Activated CD4-positive, alpha-beta memory T cell treated with anti-CD3 and anti-CD28 coated beads for 36 hours (primary cell): Measurements from ENCODE around the gene IQCH. TPM values are rescaled to one million over a fixed set of nuclear protein-coding genes. Genes with fewer than 3 reads are reported as not detected.
"Not testable (repeated sequence)": the region's sequence is repeated elsewhere in the genome, so short reads cannot be mapped to it uniquely, and the experiment has no call there.

Source experiments
- CTCF ChIA-PET: fragments of 350-600 bp; sonication (Branson Sonifier 250); formaldehyde crosslinking; loops from one replicate; lab custom pipeline; 2021; ENCODE audit warnings: antibody characterized with exemption, inconsistent platforms; lab: Charles Lee
- POLR2A ChIA-PET: fragments of 350-600 bp; sonication (Branson Sonifier 250); formaldehyde crosslinking; loops from one replicate; lab custom pipeline; 2021; ENCODE audit warnings: antibody characterized with exemption; lab: Charles Lee
- DNase-seq: peaks from one replicate; pipeline ENCODE4 v3.0.0-alpha.2; 2020
- H3K27ac Mint-ChIP-seq: one replicate; pipeline ENCODE4 v1.8.0; 2021; ENCODE audit warnings: mixed read lengths
- H3K27me3 Mint-ChIP-seq: one replicate; pipeline ENCODE4 v1.8.0; 2021; ENCODE audit warnings: mixed read lengths
- H3K36me3 Mint-ChIP-seq: one replicate; pipeline ENCODE4 v1.8.0; 2021; ENCODE audit warnings: mixed read lengths
- H3K4me1 Mint-ChIP-seq: one replicate; pipeline ENCODE4 v1.8.0; 2021; ENCODE audit warnings: low read depth, mixed read lengths
- H3K4me3 Mint-ChIP-seq: one replicate; pipeline ENCODE4 v1.8.0; 2021; ENCODE audit warnings: mild to moderate bottlenecking, mixed read lengths
- H3K9me3 Mint-ChIP-seq: one replicate; pipeline ENCODE4 v1.8.0; 2021; ENCODE audit warnings: mixed read lengths
- intact Hi-C: fragments of 100-400 bp; cut with micrococcal nuclease; formaldehyde crosslinking; loops from one replicate; pipeline ENCODE4 v1.15.1; 2023
- total RNA-seq, 2 experiments: library from RNA; stranded (reverse); gene quantifications; one replicate each; pipeline ENCODE4 v1.2.3, GENCODE V29; 2021

IQCH gene
- total RNA-seq, 2 experiments from 2014 or later: 1.6 to 2.8 TPM

- peaks cover 7% of the 10 kb centered on the region for H3K9me3 Mint-ChIP-seq
- peaks cover 60% of the 10 kb centered on the region for H3K4me1 Mint-ChIP-seq
- POLR2A ChIA-PET: no interaction called here
- no peak for DNase-seq
- peaks cover 23% of the 10 kb centered on the region for H3K36me3 Mint-ChIP-seq
- H3K27ac Mint-ChIP-seq: no peak overlapping the region
- H3K27me3 Mint-ChIP-seq: no peaks in the 10 kb centered on the region
- CTCF ChIA-PET: no interaction called here
- H3K4me3 Mint-ChIP-seq: no peak overlapping the region
- intact Hi-C loops: loop anchor here (10.0 kb wide), 1 partner anchor 285 kb away; no protein-coding TSS in a partner anchor
Observed at GRCh38 chr15:67249830-67250229, 4.8 kb upstream of the IQCH start.

GRCh38 chr15:67251318-67251717, 3.3 kb upstream of the IQCH start:
- H3K4me3 Mint-ChIP-seq: no peak overlapping the region
- no peaks in the 10 kb centered on the region for H3K27me3 Mint-ChIP-seq
- peaks cover 14% of the 10 kb centered on the region for H3K36me3 Mint-ChIP-seq
- intact Hi-C loops: no loop called here
- H3K27ac Mint-ChIP-seq: no peak overlapping the region
- H3K9me3 Mint-ChIP-seq: peaks cover 7% of the 10 kb centered on the region
- DNase-seq: no peak
- CTCF ChIA-PET: interaction anchor here (1.0 kb wide), 1 partner anchor 11 kb away, joined by 3 read pairs; no protein-coding TSS in a partner anchor
- H3K4me1 Mint-ChIP-seq: peaks cover 64% of the 10 kb centered on the region
- POLR2A ChIA-PET: no interaction called here

GRCh38 chr15:67253101-67253500, 1.5 kb upstream of the IQCH start:
- ChIA-PET CTCF (interaction anchor here (1.7 kb wide), 2 partner anchors 12 to 307 kb away, joined by 8 to 11 read pairs; no protein-coding TSS in a partner anchor), POLR2A (interaction anchor here (1.8 kb wide), 2 partner anchors 12 to 152 kb away, joined by 6 to 14 read pairs; no protein-coding TSS in a partner anchor)
- DNase-seq: no peak
- H3K4me1 Mint-ChIP-seq: peaks cover 50% of the 10 kb centered on the region
- H3K9me3 Mint-ChIP-seq: no peaks in the 10 kb centered on the region
- peak overlapping the region; percentile 97 for H3K27ac Mint-ChIP-seq
- H3K27me3 Mint-ChIP-seq: no peaks in the 10 kb centered on the region
- H3K36me3 Mint-ChIP-seq: peaks cover 2% of the 10 kb centered on the region
- peak overlapping the region; percentile 99 for H3K4me3 Mint-ChIP-seq
- intact Hi-C loops: no loop called here

- intact Hi-C loops: loop anchor here (1.0 kb wide), 3 partner anchors 12 to 103 kb away; no protein-coding TSS in a partner anchor
- peak overlapping the region; percentile 99 for H3K4me3 Mint-ChIP-seq
- CTCF ChIA-PET: interaction anchor here (1.7 kb wide), 2 partner anchors 13 to 308 kb away, joined by 8 to 11 read pairs; no protein-coding TSS in a partner anchor
- H3K4me1 Mint-ChIP-seq: peaks cover 44% of the 10 kb centered on the region
- no peak for DNase-seq
- no peaks in the 10 kb centered on the region for H3K9me3 Mint-ChIP-seq
- no peaks in the 10 kb centered on the region for H3K27me3 Mint-ChIP-seq
- peaks cover 2% of the 10 kb centered on the region for H3K36me3 Mint-ChIP-seq
- peak overlapping the region; percentile 97 for H3K27ac Mint-ChIP-seq
- POLR2A ChIA-PET: interaction anchor here (0.7 to 1.8 kb wide), 4 partner anchors 13 to 155 kb away, joined by 3 to 14 read pairs (median 6); no protein-coding TSS in a partner anchor
Observed at GRCh38 chr15:67253549-67254237, 893 bp upstream of the IQCH start.

DNA sequence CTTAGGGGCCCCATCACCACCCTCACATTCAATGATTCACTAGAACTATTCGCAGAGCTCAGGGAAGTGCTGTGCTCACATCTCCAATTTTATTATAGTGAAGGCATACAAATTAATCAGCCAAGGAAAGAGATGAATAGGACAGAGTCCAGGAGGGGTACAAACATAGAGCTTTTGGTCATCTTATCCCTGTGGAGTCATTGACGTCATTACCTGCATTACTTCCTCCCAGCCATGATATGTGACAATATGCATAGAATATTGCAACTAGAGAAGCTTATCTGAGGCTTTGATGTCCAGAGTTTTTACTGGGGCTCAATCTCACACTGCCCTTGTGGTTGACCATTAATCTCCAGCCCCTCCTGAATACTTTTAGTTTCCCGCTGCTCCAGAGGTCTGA, 1.5 kb downstream of the IQCH start:
- ChIA-PET POLR2A (no interaction called here), CTCF (interaction anchor here (1.1 kb wide), 2 partner anchors 25 to 48 kb away, joined by 3 to 4 read pairs; no protein-coding TSS in a partner anchor)
- intact Hi-C loops: no loop called here
- no peak for DNase-seq
- H3K4me3 Mint-ChIP-seq: peak overlapping the region; percentile 30
- no peaks in the 10 kb centered on the region for H3K36me3 Mint-ChIP-seq
- H3K4me1 Mint-ChIP-seq: peaks cover 29% of the 10 kb centered on the region
- no peak overlapping the region for H3K27ac Mint-ChIP-seq
- no peaks in the 10 kb centered on the region for H3K27me3 Mint-ChIP-seq
- no peaks in the 10 kb centered on the region for H3K9me3 Mint-ChIP-seq

DNA sequence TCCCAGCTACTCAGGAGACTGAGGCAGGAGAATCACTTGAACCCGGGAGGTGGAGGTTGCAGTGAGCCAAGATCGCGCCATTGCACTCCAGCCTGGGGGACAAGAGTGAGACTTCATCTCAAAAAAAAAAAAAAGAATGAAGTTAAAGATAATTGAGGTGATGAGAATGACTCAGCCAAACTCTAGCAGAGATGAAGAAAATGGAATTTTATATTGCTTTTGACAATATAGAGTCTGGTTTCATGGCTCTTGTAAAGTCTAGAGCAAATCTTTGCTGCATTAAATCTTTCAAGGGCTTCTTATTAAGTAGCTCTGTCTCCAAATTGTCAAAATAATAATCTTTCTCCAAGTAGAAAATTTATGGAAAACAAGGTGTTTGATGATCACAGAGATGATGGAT, 3.8 kb downstream of the IQCH start:
- H3K9me3 Mint-ChIP-seq, H3K27me3 Mint-ChIP-seq, CTCF ChIA-PET, H3K4me3 Mint-ChIP-seq, H3K27ac Mint-ChIP-seq, DNase-seq, H3K36me3 Mint-ChIP-seq, POLR2A ChIA-PET, H3K4me1 Mint-ChIP-seq, intact Hi-C loops: not testable (repeated sequence)

GRCh38 chr15:67259379-67259778, 4.8 kb downstream of the IQCH start:
- ChIA-PET POLR2A (no interaction called here), CTCF (interaction anchor here (1.4 kb wide), 1 partner anchor 19 kb away, joined by 4 read pairs; no protein-coding TSS in a partner anchor)
- Mint-ChIP-seq H3K9me3 (no peaks in the 10 kb centered on the region), H3K4me1 (peaks cover 9% of the 10 kb centered on the region), H3K27me3 (no peaks in the 10 kb centered on the region), H3K4me3 (no peak overlapping the region), H3K27ac (no peak overlapping the region), H3K36me3 (no peaks in the 10 kb centered on the region)
- intact Hi-C loops: no loop called here
- no peak for DNase-seq

GRCh38 chr15:67259806-67260205, 5.2 kb downstream of the IQCH start:
- Mint-ChIP-seq H3K9me3 (no peaks in the 10 kb centered on the region), H3K27ac (no peak overlapping the region), H3K27me3 (no peaks in the 10 kb centered on the region), H3K4me1 (peaks cover 7% of the 10 kb centered on the region), H3K4me3 (no peak overlapping the region), H3K36me3 (no peaks in the 10 kb centered on the region)
- intact Hi-C loops: no loop called here
- no peak for DNase-seq
- ChIA-PET CTCF (interaction anchor here (1.4 kb wide), 1 partner anchor 20 kb away, joined by 4 read pairs; no protein-coding TSS in a partner anchor), POLR2A (no interaction called here)

DNA sequence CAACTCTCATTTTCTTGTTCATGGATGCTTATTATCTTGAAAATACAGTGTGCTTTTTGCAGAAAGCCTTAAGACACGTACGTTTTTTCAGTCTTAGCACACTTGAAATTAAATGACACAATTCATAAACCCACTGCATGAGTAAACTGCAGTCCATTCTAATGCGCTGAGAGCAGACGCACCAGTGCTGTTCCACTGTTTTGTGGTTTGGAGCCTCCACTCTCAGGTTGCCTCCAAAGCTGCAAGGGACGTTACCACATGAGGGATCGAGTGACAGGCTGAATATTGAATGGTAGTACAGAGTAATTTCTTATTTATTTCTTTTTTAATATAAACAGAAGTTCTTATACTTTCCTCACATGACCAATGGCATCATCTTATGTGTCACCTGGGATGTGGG, 12.3 kb downstream of the IQCH start:
- POLR2A ChIA-PET: no interaction called here
- Mint-ChIP-seq H3K9me3 (no peaks in the 10 kb centered on the region), H3K4me1 (peaks cover 4% of the 10 kb centered on the region), H3K27ac (no peak overlapping the region), H3K4me3 (no peak overlapping the region), H3K36me3 (no peaks in the 10 kb centered on the region), H3K27me3 (peaks cover 2% of the 10 kb centered on the region)
- no peak for DNase-seq
- CTCF ChIA-PET: no interaction called here
- intact Hi-C loops: no loop called here

GRCh38 chr15:67267440-67267839, 12.9 kb downstream of the IQCH start:
- no peak overlapping the region for H3K27ac Mint-ChIP-seq
- CTCF ChIA-PET: no interaction called here
- POLR2A ChIA-PET: no interaction called here

GRCh38 chr15:67267951-67268941, 13.7 kb downstream of the IQCH start:
- intact Hi-C loops: no loop called here
- Mint-ChIP-seq H3K27ac (no peak overlapping the region), H3K36me3 (no peaks in the 10 kb centered on the region), H3K4me1 (peaks cover 4% of the 10 kb centered on the region), H3K27me3 (peaks cover 2% of the 10 kb centered on the region), H3K9me3 (no peaks in the 10 kb centered on the region), H3K4me3 (no peak overlapping the region)
- DNase-seq: no peak
- ChIA-PET CTCF (no interaction called here), POLR2A (no interaction called here)

More at GRCh38 chr15:67267440-67267839, 12.9 kb downstream of the IQCH start:
- intact Hi-C loops: no loop called here
- H3K9me3 Mint-ChIP-seq: no peaks in the 10 kb centered on the region
- H3K36me3 Mint-ChIP-seq: no peaks in the 10 kb centered on the region
- no peak overlapping the region for H3K4me3 Mint-ChIP-seq
- DNase-seq: no peak
- peaks cover 2% of the 10 kb centered on the region for H3K27me3 Mint-ChIP-seq
- peaks cover 4% of the 10 kb centered on the region for H3K4me1 Mint-ChIP-seq

DNA sequence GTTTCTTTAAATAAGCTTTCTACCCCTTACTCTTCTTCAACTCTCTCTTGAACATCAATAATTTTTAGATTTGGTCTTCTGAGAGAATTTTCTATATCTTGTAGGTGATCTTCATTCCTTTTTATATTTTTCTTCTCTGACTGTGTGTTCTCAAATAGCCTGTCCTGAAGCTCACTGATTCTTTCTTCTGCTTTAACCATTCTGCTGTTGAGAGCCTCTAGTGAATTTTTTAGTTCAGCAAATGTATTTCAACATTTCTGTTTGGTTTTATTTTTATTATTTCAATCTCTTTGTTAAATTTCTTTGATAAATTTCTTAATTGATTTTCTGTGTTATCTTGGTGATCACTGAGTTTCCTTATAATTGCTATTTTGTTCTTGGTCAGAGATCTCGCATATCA, 19.6 kb downstream of the IQCH start:
- H3K27ac Mint-ChIP-seq: no peak overlapping the region
- no peak overlapping the region for H3K4me3 Mint-ChIP-seq
- ChIA-PET CTCF (no interaction called here), POLR2A (no interaction called here)
- peaks cover 14% of the 10 kb centered on the region for H3K9me3 Mint-ChIP-seq
- peaks cover 6% of the 10 kb centered on the region for H3K36me3 Mint-ChIP-seq
- H3K4me1 Mint-ChIP-seq: no peaks in the 10 kb centered on the region
- no peak for DNase-seq
- intact Hi-C loops: no loop called here
- H3K27me3 Mint-ChIP-seq: no peaks in the 10 kb centered on the region
